IMR-90 (cell line): ENCODE measurements around the gene FLRT1. TPM values are rescaled to one million over a fixed set of nuclear protein-coding genes. Genes with fewer than 3 reads are reported as not detected.

Experiments used
- ATAC-seq: fragments of 200-7000 bp; cut with Tn5 transposase; 2 replicates; pipeline ENCODE4 v1.9.1; 2020; ENCODE audit warnings: low read depth, mild to moderate bottlenecking, moderate library complexity
- BruUV-seq: library from RNA; stranded (reverse); fragments of 400-500 nt; replicated peaks from 2 replicates; lab custom pipeline; 2021; lab: Mats Ljungman, UMichigan
- CTCF ChIA-PET: fragments of 300-600 bp; formaldehyde crosslinking; extraction: SDS; loops from one replicate; lab custom pipeline; 2021; ENCODE audit warnings: antibody characterized with exemption; lab: Yijun Ruan, JAX
- POLR2A ChIA-PET: fragments of 300-600 bp; sonication (Branson Sonifier 250); formaldehyde crosslinking; loops from one replicate; lab custom pipeline; 2022; ENCODE audit warnings: antibody characterized with exemption; ENCODE audit not compliant: unreplicated experiment; lab: Charles Lee
- DNase-seq: peaks from one replicate; pipeline ENCODE4 v3.0.0; 2013
- H2AFZ ChIP-seq: replicated peaks from 2 replicates; pipeline ENCODE3; 2013; ENCODE audit warnings: low read length, mild to moderate bottlenecking; ENCODE audit not compliant: poor library complexity
- H2AK5ac ChIP-seq: 2 replicates; pipeline ENCODE4 v1.6.1; 2013; ENCODE audit warnings: low read depth, low read length, inconsistent platforms
- H2AK9ac ChIP-seq: replicated peaks from 2 replicates; pipeline ENCODE3; 2013; ENCODE audit warnings: mild to moderate bottlenecking, low read depth, low read length, moderate library complexity; ENCODE audit not compliant: poor library complexity
- H2BK120ac ChIP-seq: 2 replicates; pipeline ENCODE4 v1.6.1; 2013; ENCODE audit warnings: low read depth, low read length, inconsistent platforms
- H2BK15ac ChIP-seq: 3 replicates; pipeline ENCODE4 v1.6.1; 2013; ENCODE audit warnings: low read depth, low read length, inconsistent platforms
- H2BK20ac ChIP-seq: 2 replicates; pipeline ENCODE4 v1.6.1; 2013; ENCODE audit warnings: low read depth, mild to moderate bottlenecking, inconsistent platforms, low read length, moderate library complexity
- H2BK5ac ChIP-seq: 2 replicates; pipeline ENCODE4 v1.6.1; 2013; ENCODE audit warnings: mild to moderate bottlenecking, low read depth, low read length, inconsistent platforms; ENCODE audit not compliant: poor library complexity, severe bottlenecking
- H3K14ac ChIP-seq: replicated peaks from 2 replicates; pipeline ENCODE4 v1.6.1; 2013; ENCODE audit warnings: low read depth, low read length, inconsistent platforms
- H3K18ac ChIP-seq: 2 replicates; pipeline ENCODE4 v1.6.1; 2013; ENCODE audit warnings: low read depth, low read length, control low read depth
- H3K23ac ChIP-seq: 2 replicates; pipeline ENCODE4 v1.6.1; 2013; ENCODE audit warnings: low read depth, low read length, inconsistent platforms
- H3K27ac ChIP-seq: 2 replicates; pipeline ENCODE4 v1.5.1; 2013; ENCODE audit warnings: mild to moderate bottlenecking, control low read depth, low read length; ENCODE audit not compliant: insufficient read depth
- H3K27me3 ChIP-seq: 2 replicates; pipeline ENCODE4 v1.6.1; 2013; ENCODE audit warnings: low read length; ENCODE audit not compliant: control insufficient read depth, insufficient read depth
- H3K36me3 ChIP-seq: 2 replicates; pipeline ENCODE4 v1.6.1; 2013; ENCODE audit warnings: low read length, mixed read lengths; ENCODE audit not compliant: control insufficient read depth, insufficient read depth
- H3K4ac ChIP-seq: 2 replicates; pipeline ENCODE4 v1.6.1; 2013; ENCODE audit warnings: low read depth, low read length, inconsistent platforms
- H3K4me1 ChIP-seq: 2 replicates; pipeline ENCODE4 v1.6.1; 2013; ENCODE audit warnings: low read length, mixed read lengths; ENCODE audit not compliant: control insufficient read depth, insufficient read depth
- H3K4me2 ChIP-seq: 2 replicates; pipeline ENCODE4 v1.6.1; 2013; ENCODE audit warnings: low read depth, mild to moderate bottlenecking, control low read depth, low read length, moderate library complexity
- H3K4me3 ChIP-seq: 2 replicates; pipeline ENCODE4 v1.5.1; 2013; ENCODE audit warnings: low read depth, mild to moderate bottlenecking, control low read depth, low read length, moderate library complexity; ENCODE audit not compliant: insufficient read depth
- H3K56ac ChIP-seq: 2 replicates; pipeline ENCODE4 v1.6.1; 2013; ENCODE audit warnings: low read length, inconsistent platforms; ENCODE audit not compliant: insufficient read depth; ENCODE audit errors: extremely low read depth
- H3K79me1 ChIP-seq, 2 experiments: 2 replicates each; pipeline ENCODE4 v1.6.1; 2013; ENCODE audit warnings: low read length in 2 of 2, inconsistent platforms in 1 of 2, low read depth in 1 of 2
- H3K9ac ChIP-seq: 2 replicates; pipeline ENCODE4 v1.6.1; 2013; ENCODE audit warnings: low read depth, low read length, control low read depth
- H3K9me1 ChIP-seq: 2 replicates; pipeline ENCODE4 v1.6.1; 2013; ENCODE audit warnings: low read length, inconsistent platforms; ENCODE audit not compliant: insufficient read depth
- H3K9me3 ChIP-seq: 2 replicates; pipeline ENCODE4 v1.6.1; 2013; ENCODE audit warnings: low read length; ENCODE audit not compliant: control insufficient read depth, insufficient read depth
- H4K20me1 ChIP-seq: 2 replicates; pipeline ENCODE4 v1.6.1; 2013; ENCODE audit warnings: low read length, inconsistent platforms; ENCODE audit not compliant: insufficient read depth
- H4K5ac ChIP-seq: 2 replicates; pipeline ENCODE4 v1.6.1; 2013; ENCODE audit warnings: mild to moderate bottlenecking, low read depth, low read length, control low read depth
- H4K8ac ChIP-seq, 2 experiments: 2 replicates each; pipeline ENCODE4 v1.6.1; 2013; ENCODE audit warnings: low read depth in 2 of 2, low read length in 2 of 2, control low read depth in 1 of 2, inconsistent platforms in 1 of 2
- H4K91ac ChIP-seq: 2 replicates; pipeline ENCODE4 v1.6.1; 2013; ENCODE audit warnings: low read depth, low read length, inconsistent platforms; ENCODE audit not compliant: insufficient read depth
- BHLHE40 ChIP-seq: fragments of 150-350 bp; IDR thresholded peaks from 2 replicates; pipeline ENCODE4 v1.6.1; 2016; ENCODE audit warnings: mild to moderate bottlenecking, low read depth, low read length
- CHD1 ChIP-seq: IDR thresholded peaks from 2 replicates; pipeline ENCODE4 v1.6.1; 2012; ENCODE audit warnings: low read depth, low read length, improper control_type of control experiment
- CTCF ChIP-seq: conservative IDR thresholded peaks from 2 replicates; pipeline ENCODE4 v1.5.1; 2012; ENCODE audit warnings: mild to moderate bottlenecking, low read depth, low read length, improper control_type of control experiment
- MAZ ChIP-seq: IDR thresholded peaks from 2 replicates; pipeline ENCODE4 v1.6.1; 2012; ENCODE audit warnings: low read depth, mild to moderate bottlenecking, low read length, improper control_type of control experiment, moderate library complexity, borderline replicate concordance
- MXI1 ChIP-seq: IDR thresholded peaks from 2 replicates; pipeline ENCODE4 v1.6.1; 2012; ENCODE audit warnings: low read depth, mild to moderate bottlenecking, low read length, moderate library complexity, borderline replicate concordance
- NFE2L2 ChIP-seq: fragments of 150-350 bp; IDR thresholded peaks from 2 replicates; pipeline ENCODE4 v1.6.1; 2016; ENCODE audit warnings: low read depth, mild to moderate bottlenecking, low read length
- RCOR1 ChIP-seq: IDR thresholded peaks from 2 replicates; pipeline ENCODE4 v1.6.1; 2012; ENCODE audit warnings: mild to moderate bottlenecking, low read length, improper control_type of control experiment; ENCODE audit not compliant: insufficient replicate concordance
- WGBS, 2 experiments: methylation state at CpG; one replicate each; pipeline versions ENCODE4 v1.1.5 to v1.1.7; 2013; ENCODE audit warnings: missing lambda C conversion rate in 2 of 2; ENCODE audit not compliant: insufficient read length in 1 of 2; ENCODE audit errors: extremely low coverage in 2 of 2; 5-methylcytosine and 5-hydroxymethylcytosine counted together
- dilution Hi-C: fragments of 300-500 bp; cut with HindIII; formaldehyde crosslinking; loops from one replicate; pipeline ENCODE4 v1.14.3; 2018; ENCODE audit warnings: low sequenced_read_pairs; ENCODE audit not compliant: unreplicated experiment
- in situ Hi-C: fragments of 300-500 bp; cut with MboI; formaldehyde crosslinking; loops from 3 replicates; pipeline ENCODE4 v1.14.3; 2019; ENCODE audit warnings: low sequenced_read_pairs, inconsistent platforms, mixed read lengths
- intact Hi-C: fragments of 100-400 bp; cut with micrococcal nuclease; formaldehyde crosslinking; loops from 2 replicates; pipeline ENCODE4 v1.10.0; 2022
- polyA plus RNA-seq, 3 experiments: library from polyadenylated mRNA; depleted of rRNA; stranded (reverse); fragments of >200 nt; gene quantifications; 2 replicates each; pipeline ENCODE4 v1.2.3, GENCODE V29; 2012; ENCODE audit warnings: low replicate concordance in 1 of 3
- total RNA-seq: library from RNA; depleted of rRNA; stranded (reverse); fragments of >200 nt; gene quantifications from 2 replicates; pipeline ENCODE4 v1.2.3, GENCODE V29; 2012

FLRT1 gene
- total and polyA plus RNA-seq, 2 of the 4 experiments (the other 2 are of a cell fraction), result under 0.01 to 0.07 TPM

- CTCF ChIA-PET, result no interaction called here
Observed at GRCh38 chr11:63993100-63993499, 42.6 kb upstream of the FLRT1 start.

More at GRCh38 chr11:63993100-63993499, 42.6 kb upstream of the FLRT1 start:
- TF ChIP-seq MAZ, result no peak
- TF ChIP-seq MXI1, result no peak
- no peak for TF ChIP-seq BHLHE40
- TF ChIP-seq CTCF, result no peak
- no peak for TF ChIP-seq CHD1
- no peak for TF ChIP-seq NFE2L2
- TF ChIP-seq RCOR1, result no peak
- no peak overlapping the region for H2BK5ac ChIP-seq
- H4K8ac ChIP-seq, result no peak overlapping the region
- 82% methylated on average over 4 of the region's 5 CpGs; no CpG with 5 or more reads in 1 of the 2 experiments for WGBS, 2 experiments
- no peak overlapping the region for H3K4me2 ChIP-seq
- no peak overlapping the region for H3K27ac ChIP-seq
- H3K27me3 ChIP-seq, result no peaks in the 10 kb centered on the region
- no peak overlapping the region for H2AFZ ChIP-seq
- H3K4me3 ChIP-seq, result no peak overlapping the region
- H3K4me1 ChIP-seq, result no peaks in the 10 kb centered on the region
- H3K56ac ChIP-seq, result no peak overlapping the region
- dilution Hi-C loops (no loop called here), in situ Hi-C loops (loop anchor here (5.0 kb wide), 1 partner anchor 154 kb away; no protein-coding TSS in a partner anchor), intact Hi-C loops (no loop called here)
- no peak overlapping the region for H2AK5ac ChIP-seq
- no peak overlapping the region for H3K14ac ChIP-seq
- no peaks in the 10 kb centered on the region for H3K9me3 ChIP-seq
- H3K18ac ChIP-seq, result no peak overlapping the region
- ATAC-seq (no peak), DNase-seq (no peak)
- peaks cover 61% of the 10 kb centered on the region for H3K36me3 ChIP-seq
- BruUV-seq, result no TSS peak
- no peak overlapping the region for H2BK15ac ChIP-seq
- H3K79me1 ChIP-seq, result peaks cover 23 to 51% of the 10 kb centered on the region in 2 experiments
- no peak overlapping the region for H3K4ac ChIP-seq
- no peak overlapping the region for H3K9ac ChIP-seq
- no peak overlapping the region for H2BK120ac ChIP-seq
- POLR2A ChIA-PET, result no interaction called here
- H2BK20ac ChIP-seq, result no peak overlapping the region
- no peaks in the 10 kb centered on the region; the same call in 1 of the 2 replicates for H3K9me1 ChIP-seq
- peaks cover 20% of the 10 kb centered on the region for H4K20me1 ChIP-seq
- H4K5ac ChIP-seq, result no peak overlapping the region
- H4K91ac ChIP-seq, result no peak overlapping the region
- H2AK9ac ChIP-seq, result no peak overlapping the region
- no peak overlapping the region for H3K23ac ChIP-seq
